Adrenal gland (tissue), 12 donors: ENCODE data around the gene RPL35. TPM values are rescaled to one million over a fixed set of nuclear protein-coding genes. Genes with fewer than 3 reads are reported as not detected.
A peak's percentile ranks its signal among the peaks of the same experiment; 100 is the strongest.
"Not testable (repeated sequence)": the region's sequence is repeated elsewhere in the genome, so short reads cannot be mapped to it uniquely, and the experiment has no call there.

Source experiments
- DNase-seq, 7 donors: peaks; one replicate each; pipeline ENCODE4 v3.0.0-alpha.2; 2019 to 2020
- H3K27ac ChIP-seq, 5 donors: fragments of 200-600 bp; sonication (generic) in 4 of 5; 1 replicate in 3 of 5; 2 replicates in 2 of 5; pipeline versions ENCODE4 v1.5.1 to v1.8.0; 2016 to 2020; ENCODE audit warnings: mild to moderate bottlenecking in 1 of 5
- H3K27me3 ChIP-seq: fragments of 200-600 bp; 2 replicates; pipeline ENCODE4 v1.8.0; 2021
- H3K36me3 ChIP-seq, 2 donors: fragments of 200-600 bp; replicated peaks in 1 of 2; 1 replicate in 1 of 2; 2 replicates in 1 of 2; pipeline versions ENCODE4 v1.5.1 to v1.8.0; 2018 to 2022
- H3K4me1 ChIP-seq, 2 donors: fragments of 200-600 bp; replicated peaks in 1 of 2; 1 replicate in 1 of 2; 2 replicates in 1 of 2; pipeline versions ENCODE4 v1.5.1 to v1.8.0; 2018 to 2021
- H3K4me3 ChIP-seq, 4 donors: fragments of 200-600 bp; sonication (generic) in 3 of 4; one replicate each; pipeline ENCODE4 v1.5.1; 2016 to 2018
- H3K9me3 ChIP-seq, 3 donors: fragments of 200-600 bp; sonication (generic) in 1 of 3; replicated peaks in 1 of 3; 1 replicate in 2 of 3; 2 replicates in 1 of 3; pipeline versions ENCODE4 v1.5.1 to v1.8.0; 2016 to 2021
- CTCF ChIP-seq, 6 experiments: fragments of 450-650 bp in 4 of 6; fragments of 200-600 bp in 2 of 6; sonication (generic) in 1 of 6; IDR thresholded peaks; 1 replicate in 5 of 6; 2 replicates in 1 of 6; pipeline versions ENCODE4 v1.5.1 to v1.8.0; 2016 to 2021; ENCODE audit warnings: antibody characterized with exemption in 6 of 6, mild to moderate bottlenecking in 2 of 6, moderate library complexity in 1 of 6
- POLR2A ChIP-seq, 2 donors: fragments of 450-650 bp; IDR thresholded peaks; one replicate each; pipeline ENCODE4 v1.6.1; 2017; ENCODE audit warnings: antibody characterized with exemption in 2 of 2, mild to moderate bottlenecking in 2 of 2, moderate library complexity in 1 of 2
- WGBS, 4 donors: extraction: QIAGEN DNeasy Blood & Tissue Kit in 2 of 4; methylation state at CpG; one replicate each; pipeline versions ENCODE4 v1.1.5 to v1.1.7; 2013 to 2017; 5-methylcytosine and 5-hydroxymethylcytosine counted together
- intact Hi-C, 2 donors: fragments of 100-400 bp; cut with DNase I; formaldehyde crosslinking; loops; one replicate each; pipeline versions ENCODE4 v1.14.1 to v1.15.0; 2022 to 2023
- polyA plus RNA-seq, 3 donors: library from polyadenylated mRNA; stranded (reverse); fragments of 200-250 nt in 2 of 3; fragments of 350-450 nt in 1 of 3; fragmentation: Illumina TruSeq in 1 of 3; extraction: RNeasy Lipid Tissue Mini Kit (QIAGEN cat#74804) in 1 of 3; gene quantifications; one replicate each; pipeline ENCODE4 v1.2.3, GENCODE V29; 2013 to 2014
- total RNA-seq, 9 donors: library from RNA; depleted of rRNA in 4 of 9; stranded (reverse); fragments of >200 nt in 4 of 9; fragments of 120-200 nt in 1 of 9; fragmentation: NEBNext Ultra II Directional in 1 of 9; extraction: Animal tissue kit (Norgen Biotek cat#: 25700) in 1 of 9; gene quantifications; one replicate each; pipeline versions ENCODE4 v1.1.0 to v1.2.4, GENCODE V29; 2013 to 2023
- donor health status: healthy with polysubstance abuse.
- donor health status: Bipolar disorder and iron deficiency.
- donor health status: DM: yes; HTN: yes; CAD: no.
- donor health status: DM: no; HTN: no; CAD: no.
- donor health status: DM: no; HTN: no; CAD: no.
- donor health status: DM: yes; HTN: yes; CAD: no.

RPL35 gene
- total and polyA plus RNA-seq, 12 donors = 884 to 4,952 (median 1,541) TPM

GRCh38 chr9:124849801-124850200 is 12.0 kb downstream of the RPL35 start:
- no peak for TF ChIP-seq CTCF (IDR thresholded peaks at IDR 0.05)
- no peak for TF ChIP-seq POLR2A (IDR thresholded peaks at IDR 0.05)
- H3K4me1 ChIP-seq = peaks cover 4 to 12% of the 10 kb centered on the region in 2 donors
- H3K27me3 ChIP-seq = no peaks in the 10 kb centered on the region
- H3K4me3 ChIP-seq = no peak overlapping the region
- H3K9me3 ChIP-seq = no peaks in the 10 kb centered on the region
- H3K36me3 ChIP-seq = no peaks in the 10 kb centered on the region
- H3K27ac ChIP-seq = no peak overlapping the region
- DNase-seq = peak in 4 of 7 donors; percentile 58 to 79 (median 66)
- 34 to 55% (median 39%) methylated on average over 10 of the region's 10 CpGs for WGBS, 4 donors
- intact Hi-C loops = loop anchor here in 1 of 2 donors (10.0 kb wide), 1 partner anchor 525 kb away; no protein-coding TSS in a partner anchor

- Histone ChIP-seq H3K27me3 (no peaks in the 10 kb centered on the region), H3K4me3 (no peak overlapping the region), H3K36me3 (no peaks in the 10 kb centered on the region), H3K4me1 (no peaks in the 10 kb centered on the region), H3K27ac (no peak overlapping the region), H3K9me3 (no peaks in the 10 kb centered on the region)
- TF ChIP-seq POLR2A (IDR thresholded peaks at IDR 0.05) (no peak), CTCF (IDR thresholded peaks at IDR 0.05) (no peak)
- intact Hi-C loops = no loop called here
- 82 to 89% (median 86%) methylated on average over 6 of the region's 6 CpGs for WGBS, 4 donors
- DNase-seq = no peak
Observed at GRCh38 chr9:124846969-124847368, 14.8 kb downstream of the RPL35 start.

GRCh38 chr9:124846467-124846866 is 15.3 kb downstream of the RPL35 start:
- H3K27me3 ChIP-seq, DNase-seq, H3K4me3 ChIP-seq, H3K9me3 ChIP-seq, H3K36me3 ChIP-seq, H3K27ac ChIP-seq, intact Hi-C loops, H3K4me1 ChIP-seq: not testable (repeated sequence)
- WGBS, 4 donors = 77 to 93% (median 87%) methylated on average over 9 of the region's 9 CpGs

- H3K36me3 ChIP-seq = no peaks in the 10 kb centered on the region
- H3K4me1 ChIP-seq = peaks cover 0 to 7% of the 10 kb centered on the region in 2 donors
- TF ChIP-seq POLR2A (IDR thresholded peaks at IDR 0.05) = no peak
- no peak for TF ChIP-seq CTCF (IDR thresholded peaks at IDR 0.05)
- H3K4me3 ChIP-seq = no peak overlapping the region
- 51 to 67% (median 60%) methylated on average over 4 of the region's 4 CpGs for WGBS, 4 donors
- no peaks in the 10 kb centered on the region for H3K9me3 ChIP-seq
- no peak overlapping the region for H3K27ac ChIP-seq
- DNase-seq = no peak
- no peaks in the 10 kb centered on the region for H3K27me3 ChIP-seq
- intact Hi-C loops = no loop called here
Observed at GRCh38 chr9:124844291-124844690, 17.5 kb downstream of the RPL35 start.

GRCh38 chr9:124843456-124844034 is 18.2 kb downstream of the RPL35 start:
- intact Hi-C loops = no loop called here
- no peaks in the 10 kb centered on the region for H3K36me3 ChIP-seq
- no peak overlapping the region for H3K4me3 ChIP-seq
- no peak for TF ChIP-seq CTCF (IDR thresholded peaks at IDR 0.05)
- TF ChIP-seq POLR2A (IDR thresholded peaks at IDR 0.05) = no peak
- no peaks in the 10 kb centered on the region for H3K27me3 ChIP-seq
- DNase-seq = no peak
- 84 to 89% (median 85%) methylated on average over 11 of the region's 11 CpGs for WGBS, 4 donors
- H3K9me3 ChIP-seq = no peaks in the 10 kb centered on the region
- peaks cover 0 to 7% of the 10 kb centered on the region in 2 donors for H3K4me1 ChIP-seq
- H3K27ac ChIP-seq = no peak overlapping the region
